ENCODE data around the gene DCLK1.
"Not testable (repeated sequence)": the region's sequence is repeated elsewhere in the genome, so short reads cannot be mapped to it uniquely, and the experiment has no call there.

Gene DCLK1

GRCh38 chr13:36130552-36131221 lies 495 bp downstream of the DCLK1 start:
- DNase-seq (ENCODE audit: low read depth): no peak

GRCh38 chr13:36130193-36130551 lies 1.0 kb downstream of the DCLK1 start:
- no peak for DNase-seq (ENCODE audit: low read depth)

GRCh38 chr13:36129539-36129938 lies 1.6 kb downstream of the DCLK1 start:
- DNase-seq (ENCODE audit: low read depth): no peak

GRCh38 chr13:36126491-36126890 lies 4.7 kb downstream of the DCLK1 start:
- no peak for DNase-seq (ENCODE audit: low read depth)

- no peak for DNase-seq (ENCODE audit: low read depth)
Observed at GRCh38 chr13:36125841-36126240, 5.3 kb downstream of the DCLK1 start.

- DNase-seq (ENCODE audit: low read depth): no peak
Observed at GRCh38 chr13:36124236-36124822, 6.9 kb downstream of the DCLK1 start.

GRCh38 chr13:36115306-36115705 lies 15.9 kb downstream of the DCLK1 start:
- DNase-seq (ENCODE audit: low read depth): no peak

GRCh38 chr13:36114233-36114632 lies 16.9 kb downstream of the DCLK1 start:
- no peak for DNase-seq (ENCODE audit: low read depth)

- no peak for DNase-seq (ENCODE audit: low read depth)
Observed at GRCh38 chr13:36108954-36109353, 22.2 kb downstream of the DCLK1 start.

- no peak for DNase-seq (ENCODE audit: low read depth)
Observed at GRCh38 chr13:36108342-36108741, 22.8 kb downstream of the DCLK1 start.

- DNase-seq (ENCODE audit: low read depth): no peak
Observed at GRCh38 chr13:36107521-36107920, 23.7 kb downstream of the DCLK1 start.

- DNase-seq (ENCODE audit: low read depth): no peak
Observed at GRCh38 chr13:36105726-36106125, 25.5 kb downstream of the DCLK1 start.

- DNase-seq (ENCODE audit: low read depth): no peak
Observed at GRCh38 chr13:36102721-36103120, 28.5 kb downstream of the DCLK1 start.

- not testable (repeated sequence) for DNase-seq (ENCODE audit: low read depth)
Observed at GRCh38 chr13:36101907-36102306, 29.3 kb downstream of the DCLK1 start.

- DNase-seq (ENCODE audit: low read depth): no peak
Observed at GRCh38 chr13:36101157-36101556, 30.0 kb downstream of the DCLK1 start.

- DNase-seq (ENCODE audit: low read depth): no peak
Observed at GRCh38 chr13:36098080-36098479, 33.1 kb downstream of the DCLK1 start.

- no peak for DNase-seq (ENCODE audit: low read depth)
Observed at GRCh38 chr13:36096461-36097416, 34.4 kb downstream of the DCLK1 start.

- no peak for DNase-seq (ENCODE audit: low read depth)
Observed at GRCh38 chr13:36094478-36094877, 36.7 kb downstream of the DCLK1 start.

GRCh38 chr13:36090592-36090991 lies 40.6 kb downstream of the DCLK1 start:
- no peak for DNase-seq (ENCODE audit: low read depth)

- no peak for DNase-seq (ENCODE audit: low read depth)
Observed at GRCh38 chr13:36089130-36089647, 42.0 kb downstream of the DCLK1 start.

GRCh38 chr13:36088463-36088862 lies 42.7 kb downstream of the DCLK1 start:
- DNase-seq (ENCODE audit: low read depth): no peak

GRCh38 chr13:36088001-36088400 lies 43.2 kb downstream of the DCLK1 start:
- no peak for DNase-seq (ENCODE audit: low read depth)

GRCh38 chr13:36086117-36086516 lies 45.1 kb downstream of the DCLK1 start:
- DNase-seq (ENCODE audit: low read depth): no peak

Measured in activated T-cell treated with anti-CD3 and anti-CD28 coated beads for 48 hours (primary cell).